ENCODE data around the gene EPRS1. TPM values are rescaled to one million over a fixed set of nuclear protein-coding genes. Genes with fewer than 3 reads are reported as not detected.

EPRS1 gene
- total RNA-seq, 1 experiment from 2014 or later = 121 TPM

DNA sequence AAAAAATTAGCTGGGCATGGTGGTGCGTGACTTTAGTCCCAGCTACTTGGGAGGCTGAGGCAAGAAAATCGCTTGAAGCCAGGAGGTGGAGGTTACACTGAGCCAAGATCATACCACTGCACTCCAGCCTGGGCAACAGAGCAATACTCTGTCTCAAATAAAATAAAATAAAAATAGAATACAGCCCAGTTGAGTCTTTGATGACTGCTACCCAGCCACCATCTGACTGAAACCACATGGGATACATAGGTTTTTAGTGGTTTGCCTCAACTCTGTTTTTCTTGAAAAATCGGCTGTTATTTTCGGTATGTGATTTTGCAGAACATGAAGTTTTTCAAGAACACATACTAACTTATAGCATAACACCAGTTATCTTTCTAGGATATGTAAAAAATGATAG is 46.5 kb downstream of the EPRS1 start:
- H4K91ac ChIP-seq (ENCODE audit: insufficient read length, low read depth, low read length) = no peak overlapping the region
- Mint-ChIP-seq H3K9me3 (no peaks in the 10 kb centered on the region), H3K27me3 (ENCODE audit: low read depth) (no peaks in the 10 kb centered on the region), H3K27ac (no peak overlapping the region), H3K4me3 (no peak overlapping the region), H3K4me1 (no peaks in the 10 kb centered on the region), H3K36me3 (ENCODE audit: insufficient read depth in 1 of 3, low read depth in 3 of 3) (peaks cover 8 to 62% (median 52%) of the 10 kb centered on the region in 3 experiments; a peak in 5 of 7 replicates)
- no peaks in the 10 kb centered on the region for H3K27me3 ChIP-seq (ENCODE audit: insufficient read depth, low read length)
- H2BK20ac ChIP-seq (ENCODE audit: low read depth, low read length, poor library complexity, severe bottlenecking) = no peak overlapping the region
- H2BK120ac ChIP-seq (ENCODE audit: low read depth, low read length, poor library complexity, severe bottlenecking) = no peak overlapping the region
- H2BK5ac ChIP-seq (ENCODE audit: insufficient read length, low read length) = no peak overlapping the region
- no peak overlapping the region for H2BK15ac ChIP-seq (ENCODE audit: low read depth, low read length)
- H3K56ac ChIP-seq (ENCODE audit: insufficient read length, low read depth, low read length) = no peak overlapping the region
- H4K20me1 ChIP-seq (ENCODE audit: control insufficient read depth, insufficient read depth, insufficient read length) = no peaks in the 10 kb centered on the region
- H4K5ac ChIP-seq (ENCODE audit: insufficient read length, low read depth, low read length) = no peak overlapping the region
- no peak overlapping the region for H3T11ph ChIP-seq (ENCODE audit: low read length)
- no CpG with 5 or more reads among the region's 4 CpGs for WGBS (ENCODE audit: extremely low coverage, insufficient read length, low lambda C conversion rate)
- no peak overlapping the region for H2AK5ac ChIP-seq (ENCODE audit: insufficient read length, low read length)
- H3K23me2 ChIP-seq (ENCODE audit: insufficient read length, low read depth, low read length, poor library complexity, severe bottlenecking) = no peaks in the 10 kb centered on the region
- no peak overlapping the region for H2BK12ac ChIP-seq (ENCODE audit: insufficient read length, low read depth, low read length)
- no peaks in the 10 kb centered on the region for H3K79me1 ChIP-seq (ENCODE audit: insufficient read depth, low read depth, low read length, poor library complexity, severe bottlenecking)
- TF ChIP-seq, protein P1, sequence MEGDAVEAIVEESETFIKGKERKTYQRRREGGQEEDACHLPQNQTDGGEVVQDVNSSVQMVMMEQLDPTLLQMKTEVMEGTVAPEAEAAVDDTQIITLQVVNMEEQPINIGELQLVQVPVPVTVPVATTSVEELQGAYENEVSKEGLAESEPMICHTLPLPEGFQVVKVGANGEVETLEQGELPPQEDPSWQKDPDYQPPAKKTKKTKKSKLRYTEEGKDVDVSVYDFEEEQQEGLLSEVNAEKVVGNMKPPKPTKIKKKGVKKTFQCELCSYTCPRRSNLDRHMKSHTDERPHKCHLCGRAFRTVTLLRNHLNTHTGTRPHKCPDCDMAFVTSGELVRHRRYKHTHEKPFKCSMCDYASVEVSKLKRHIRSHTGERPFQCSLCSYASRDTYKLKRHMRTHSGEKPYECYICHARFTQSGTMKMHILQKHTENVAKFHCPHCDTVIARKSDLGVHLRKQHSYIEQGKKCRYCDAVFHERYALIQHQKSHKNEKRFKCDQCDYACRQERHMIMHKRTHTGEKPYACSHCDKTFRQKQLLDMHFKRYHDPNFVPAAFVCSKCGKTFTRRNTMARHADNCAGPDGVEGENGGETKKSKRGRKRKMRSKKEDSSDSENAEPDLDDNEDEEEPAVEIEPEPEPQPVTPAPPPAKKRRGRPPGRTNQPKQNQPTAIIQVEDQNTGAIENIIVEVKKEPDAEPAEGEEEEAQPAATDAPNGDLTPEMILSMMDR (conservative IDR thresholded peaks at IDR 0.05) = no peak
- H3K4ac ChIP-seq (ENCODE audit: low read depth, low read length) = no peak overlapping the region
- H3K14ac ChIP-seq (ENCODE audit: insufficient read depth, low read length) = no peak overlapping the region
- no peak for DNase-seq
- no peak overlapping the region for H4K8ac ChIP-seq (replicated peaks; ENCODE audit: insufficient read length, low read depth, low read length)
- H3K4me2 ChIP-seq (ENCODE audit: insufficient read depth, insufficient read length, low read length) = no peak overlapping the region
- no peaks in the 10 kb centered on the region for H3K79me2 ChIP-seq (ENCODE audit: insufficient read depth, low read length)
- H3K27ac ChIP-seq (ENCODE audit: insufficient read length, low read depth, low read length) = no peak overlapping the region
- no peaks in the 10 kb centered on the region for H3K4me1 ChIP-seq (ENCODE audit: insufficient read depth, low read length)
- H3K18ac ChIP-seq (ENCODE audit: insufficient read length, low read depth, low read length) = no peak overlapping the region
- H3K23ac ChIP-seq (ENCODE audit: insufficient read length, low read depth, low read length) = no peak overlapping the region
- no peak overlapping the region for H2AFZ ChIP-seq (ENCODE audit: low read length)
- no peaks in the 10 kb centered on the region for H3K9me3 ChIP-seq (ENCODE audit: control insufficient read depth, low read depth, low read length)
- H3K9ac ChIP-seq (ENCODE audit: extremely low read depth, insufficient read length, low read length) = no peak overlapping the region

Other genes starting within 250 kb of the EPRS1 start
- gene SLC30A10, start 117.9 kb downstream of the EPRS1 start, total RNA-seq (2021) = 0.09 and 0.20 TPM in 2 replicates
- gene BPNT1, start 43.3 kb upstream of the EPRS1 start, total RNA-seq (2021) = 13.6 TPM in 2 replicates
- 72.9 and 73.5 TPM in 2 replicates for gene IARS2, start 47.6 kb upstream of the EPRS1 start, total RNA-seq (2021)
- 41.6 and 48.3 TPM in 2 replicates for gene RAB3GAP2, start 225.9 kb upstream of the EPRS1 start, total RNA-seq (2021)

All from H9 (cell line).